Adrenal gland (tissue), 5 donors: Measurements from ENCODE around the gene PAQR4.

ENCODE experiments used
- CTCF ChIP-seq, 6 experiments: fragments of 450-650 bp in 4 of 6; fragments of 200-600 bp in 2 of 6; sonication (generic) in 1 of 6; IDR thresholded peaks; 1 replicate in 5 of 6; 2 replicates in 1 of 6; pipeline versions ENCODE4 v1.5.1 to v1.8.0; 2016 to 2021; ENCODE audit warnings: antibody characterized with exemption in 6 of 6, mild to moderate bottlenecking in 2 of 6, moderate library complexity in 1 of 6
- POLR2A ChIP-seq, 2 donors: fragments of 450-650 bp; IDR thresholded peaks; one replicate each; pipeline ENCODE4 v1.6.1; 2017; ENCODE audit warnings: antibody characterized with exemption in 2 of 2, mild to moderate bottlenecking in 2 of 2, moderate library complexity in 1 of 2
- donor health status: DM: no; HTN: no; CAD: no.

GRCh38 chr16:2933701-2934100, 35.4 kb upstream of the PAQR4 start:
- no peak for TF ChIP-seq CTCF (IDR thresholded peaks at IDR 0.05)
- no peak for TF ChIP-seq POLR2A (IDR thresholded peaks at IDR 0.05)
